ENCODE results near the gene PERM1.

The PERM1 gene

DNA sequence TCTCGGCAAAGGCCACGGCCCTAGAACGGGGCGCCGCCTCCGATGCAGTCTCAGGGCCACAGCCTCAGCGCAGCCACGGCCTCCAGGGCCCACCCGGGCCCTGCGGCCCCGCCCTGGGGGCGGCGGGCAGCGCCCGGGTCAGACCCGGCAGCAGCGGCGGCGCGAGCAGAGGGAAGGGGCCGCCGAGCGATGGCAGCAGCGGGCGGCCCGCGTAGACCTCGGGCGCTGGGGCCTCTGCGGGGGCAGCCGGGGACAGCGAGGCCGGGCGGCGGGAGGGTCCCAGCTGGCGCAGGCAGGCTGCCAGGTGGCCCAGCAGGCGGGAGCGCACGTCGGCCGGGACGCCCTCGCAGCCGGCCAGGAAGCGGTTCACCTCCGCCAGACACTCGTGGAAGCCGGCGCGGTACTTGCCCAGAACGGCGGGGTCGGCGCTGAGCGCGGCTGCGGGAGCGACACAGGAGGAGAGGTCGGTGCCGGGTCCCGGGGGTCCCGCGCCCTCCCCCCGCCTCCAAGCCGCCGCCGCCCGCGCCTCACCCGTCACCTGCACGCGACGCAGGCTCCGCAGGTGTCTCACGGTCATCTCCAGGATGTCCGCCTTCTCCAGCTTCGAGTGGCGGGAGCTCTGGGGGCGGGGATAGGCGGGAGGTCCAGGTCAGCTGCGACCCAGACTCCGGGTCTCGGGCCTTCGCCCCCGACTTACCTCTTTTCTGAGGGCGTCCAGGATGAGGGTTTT, 17.3 kb upstream of the PERM1 start:
- H3F3A ChIP-seq (ENCODE audit: insufficient read depth, low read length): no peaks in the 10 kb centered on the region
- H3K27me3 ChIP-seq (ENCODE audit: insufficient read depth, low read length): 0 out of 2 replicates have a peak, but pooled peaks cover 3% of the 10 kb centered on the region
- H3K9me3 ChIP-seq (ENCODE audit: low read length): no peaks in the 10 kb centered on the region
- no peak overlapping the region for H2AFZ ChIP-seq (ENCODE audit: low read length)
- TF ChIP-seq, protein P1, sequence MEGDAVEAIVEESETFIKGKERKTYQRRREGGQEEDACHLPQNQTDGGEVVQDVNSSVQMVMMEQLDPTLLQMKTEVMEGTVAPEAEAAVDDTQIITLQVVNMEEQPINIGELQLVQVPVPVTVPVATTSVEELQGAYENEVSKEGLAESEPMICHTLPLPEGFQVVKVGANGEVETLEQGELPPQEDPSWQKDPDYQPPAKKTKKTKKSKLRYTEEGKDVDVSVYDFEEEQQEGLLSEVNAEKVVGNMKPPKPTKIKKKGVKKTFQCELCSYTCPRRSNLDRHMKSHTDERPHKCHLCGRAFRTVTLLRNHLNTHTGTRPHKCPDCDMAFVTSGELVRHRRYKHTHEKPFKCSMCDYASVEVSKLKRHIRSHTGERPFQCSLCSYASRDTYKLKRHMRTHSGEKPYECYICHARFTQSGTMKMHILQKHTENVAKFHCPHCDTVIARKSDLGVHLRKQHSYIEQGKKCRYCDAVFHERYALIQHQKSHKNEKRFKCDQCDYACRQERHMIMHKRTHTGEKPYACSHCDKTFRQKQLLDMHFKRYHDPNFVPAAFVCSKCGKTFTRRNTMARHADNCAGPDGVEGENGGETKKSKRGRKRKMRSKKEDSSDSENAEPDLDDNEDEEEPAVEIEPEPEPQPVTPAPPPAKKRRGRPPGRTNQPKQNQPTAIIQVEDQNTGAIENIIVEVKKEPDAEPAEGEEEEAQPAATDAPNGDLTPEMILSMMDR (IDR thresholded peaks at IDR 0.05; ENCODE audit: low read length): no peak
- no peak for TF ChIP-seq EZH2 (IDR thresholded peaks at IDR 0.05; ENCODE audit: borderline replicate concordance, low read length)
- H3K79me2 ChIP-seq (ENCODE audit: insufficient read depth, low read length): no peaks in the 10 kb centered on the region
- H3K4me3 ChIP-seq (ENCODE audit: low read depth, low read length, poor library complexity, severe bottlenecking): no peak overlapping the region
- H3K9ac ChIP-seq (ENCODE audit: low read length): no peak overlapping the region
- H4K20me1 ChIP-seq (ENCODE audit: insufficient read depth, low read length): no peaks in the 10 kb centered on the region
- no peak overlapping the region for H3K27ac ChIP-seq (ENCODE audit: low read depth, low read length, poor library complexity, severe bottlenecking)
- H3K4me1 ChIP-seq (ENCODE audit: insufficient read depth, low read length, severe bottlenecking): no peaks in the 10 kb centered on the region
- no peaks in the 10 kb centered on the region for H3K36me3 ChIP-seq (ENCODE audit: insufficient read depth, low read length)
- H3K4me2 ChIP-seq (ENCODE audit: low read length): no peak overlapping the region
- H3K9me2 ChIP-seq (ENCODE audit: low read depth, low read length): no peaks in the 10 kb centered on the region

DNA sequence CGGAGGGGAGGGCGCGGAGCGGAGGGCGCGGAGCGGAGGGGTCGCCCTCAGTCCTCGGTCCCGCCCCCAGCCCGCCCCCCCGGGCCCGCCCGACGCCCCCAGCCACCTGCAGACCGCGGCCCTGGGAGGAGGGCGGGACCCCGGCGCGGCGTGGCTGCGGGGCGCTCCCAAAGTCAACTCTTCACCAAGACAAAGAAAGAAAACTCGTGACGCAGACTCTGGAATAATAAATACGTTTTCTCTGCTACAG, 16.8 kb upstream of the PERM1 start:
- Histone ChIP-seq H3K27me3 (ENCODE audit: insufficient read depth, low read length) (0 out of 2 replicates have a peak, but pooled peaks cover 3% of the 10 kb centered on the region), H3K36me3 (ENCODE audit: insufficient read depth, low read length) (no peaks in the 10 kb centered on the region), H3K9me2 (ENCODE audit: low read depth, low read length) (no peaks in the 10 kb centered on the region), H2AFZ (ENCODE audit: low read length) (no peak overlapping the region), H4K20me1 (ENCODE audit: insufficient read depth, low read length) (no peaks in the 10 kb centered on the region), H3K27ac (ENCODE audit: low read depth, low read length, poor library complexity, severe bottlenecking) (no peak overlapping the region), H3K4me3 (ENCODE audit: low read depth, low read length, poor library complexity, severe bottlenecking) (no peak overlapping the region), H3K9me3 (ENCODE audit: low read length) (no peaks in the 10 kb centered on the region), H3K9ac (ENCODE audit: low read length) (no peak overlapping the region), H3K4me1 (ENCODE audit: insufficient read depth, low read length, severe bottlenecking) (no peaks in the 10 kb centered on the region), H3K4me2 (ENCODE audit: low read length) (no peak overlapping the region), H3K79me2 (ENCODE audit: insufficient read depth, low read length) (no peaks in the 10 kb centered on the region), H3F3A (ENCODE audit: insufficient read depth, low read length) (no peaks in the 10 kb centered on the region)
- TF ChIP-seq, protein P1 (IDR thresholded peaks at IDR 0.05; ENCODE audit: low read length): no peak
- TF ChIP-seq EZH2 (IDR thresholded peaks at IDR 0.05; ENCODE audit: borderline replicate concordance, low read length): no peak

DNA sequence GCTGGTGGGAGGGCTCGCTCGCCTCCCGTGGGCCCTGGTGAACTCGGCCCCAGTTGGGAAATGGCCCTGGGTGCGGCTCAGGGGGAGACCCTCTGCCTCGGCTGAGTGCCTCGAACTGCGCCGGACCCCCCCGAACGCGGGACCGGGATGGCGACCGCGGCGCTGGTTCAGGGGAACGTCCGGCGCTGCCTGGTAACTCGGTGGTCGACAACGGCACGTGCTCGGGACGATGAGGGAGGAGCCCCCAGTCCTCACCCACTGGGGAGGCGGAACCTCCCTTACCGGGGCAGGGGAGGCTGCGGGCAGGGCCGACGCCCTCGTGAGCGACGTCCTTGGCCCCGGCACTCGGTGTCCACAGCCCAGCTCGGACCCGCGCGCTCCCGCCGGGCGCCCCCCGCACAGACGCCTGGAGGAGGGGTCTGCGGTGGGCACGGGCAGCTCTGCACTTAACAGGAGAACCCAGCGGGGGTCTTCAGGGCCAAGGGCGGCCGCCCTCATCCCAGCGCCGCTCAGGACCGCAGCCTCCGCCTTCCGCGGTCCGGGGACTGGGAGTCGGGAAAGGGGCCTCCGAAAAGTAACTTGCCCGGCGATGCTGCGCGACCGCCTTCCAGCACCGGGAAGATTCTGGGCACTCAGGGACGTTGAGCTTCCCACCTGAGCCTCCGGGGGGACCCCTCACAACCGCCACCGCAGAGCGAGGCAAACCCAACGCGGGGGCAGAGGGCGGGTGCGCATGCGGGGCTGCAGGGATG, 16.3 kb upstream of the PERM1 start:
- Histone ChIP-seq H2AFZ (ENCODE audit: low read length) (no peak overlapping the region), H3F3A (ENCODE audit: insufficient read depth, low read length) (no peaks in the 10 kb centered on the region), H3K27me3 (ENCODE audit: insufficient read depth, low read length) (peaks cover 2% of the 10 kb centered on the region; the same call in 1 of the 2 replicates), H3K4me2 (ENCODE audit: low read length) (no peak overlapping the region), H3K36me3 (ENCODE audit: insufficient read depth, low read length) (no peaks in the 10 kb centered on the region), H3K9me2 (ENCODE audit: low read depth, low read length) (no peaks in the 10 kb centered on the region), H3K79me2 (ENCODE audit: insufficient read depth, low read length) (no peaks in the 10 kb centered on the region), H3K4me1 (ENCODE audit: insufficient read depth, low read length, severe bottlenecking) (no peaks in the 10 kb centered on the region), H3K4me3 (ENCODE audit: low read depth, low read length, poor library complexity, severe bottlenecking) (no peak overlapping the region), H3K9ac (ENCODE audit: low read length) (no peak overlapping the region), H3K27ac (ENCODE audit: low read depth, low read length, poor library complexity, severe bottlenecking) (no peak overlapping the region), H4K20me1 (ENCODE audit: insufficient read depth, low read length) (no peaks in the 10 kb centered on the region), H3K9me3 (ENCODE audit: low read length) (no peaks in the 10 kb centered on the region)
- TF ChIP-seq EZH2 (IDR thresholded peaks at IDR 0.05; ENCODE audit: borderline replicate concordance, low read length): no peak
- TF ChIP-seq, protein P1 (IDR thresholded peaks at IDR 0.05; ENCODE audit: low read length): no peak

Measured in OCI-LY1 (cell line).